Adrenal gland (tissue), 12 donors: ENCODE measurements around the gene RASSF1. TPM values are rescaled to one million over a fixed set of nuclear protein-coding genes. Genes with fewer than 3 reads are reported as not detected.
A peak's percentile ranks its signal among the peaks of the same experiment; 100 is the strongest.

ENCODE experiments used
- DNase-seq, 7 donors: peaks; one replicate each; pipeline ENCODE4 v3.0.0-alpha.2; 2019 to 2020
- H3K27ac ChIP-seq, 5 donors: fragments of 200-600 bp; sonication (generic) in 4 of 5; 1 replicate in 3 of 5; 2 replicates in 2 of 5; pipeline versions ENCODE4 v1.5.1 to v1.8.0; 2016 to 2020; ENCODE audit warnings: mild to moderate bottlenecking in 1 of 5
- H3K27me3 ChIP-seq: fragments of 200-600 bp; 2 replicates; pipeline ENCODE4 v1.8.0; 2021
- H3K36me3 ChIP-seq, 2 donors: fragments of 200-600 bp; replicated peaks in 1 of 2; 1 replicate in 1 of 2; 2 replicates in 1 of 2; pipeline versions ENCODE4 v1.5.1 to v1.8.0; 2018 to 2022
- H3K4me1 ChIP-seq, 2 donors: fragments of 200-600 bp; replicated peaks in 1 of 2; 1 replicate in 1 of 2; 2 replicates in 1 of 2; pipeline versions ENCODE4 v1.5.1 to v1.8.0; 2018 to 2021
- H3K4me3 ChIP-seq, 4 donors: fragments of 200-600 bp; sonication (generic) in 3 of 4; one replicate each; pipeline ENCODE4 v1.5.1; 2016 to 2018
- H3K9me3 ChIP-seq, 3 donors: fragments of 200-600 bp; sonication (generic) in 1 of 3; replicated peaks in 1 of 3; 1 replicate in 2 of 3; 2 replicates in 1 of 3; pipeline versions ENCODE4 v1.5.1 to v1.8.0; 2016 to 2021
- POLR2A ChIP-seq, 2 donors: fragments of 450-650 bp; IDR thresholded peaks; one replicate each; pipeline ENCODE4 v1.6.1; 2017; ENCODE audit warnings: antibody characterized with exemption in 2 of 2, mild to moderate bottlenecking in 2 of 2, moderate library complexity in 1 of 2
- WGBS, 4 donors: extraction: QIAGEN DNeasy Blood & Tissue Kit in 2 of 4; methylation state at CpG; one replicate each; pipeline versions ENCODE4 v1.1.5 to v1.1.7; 2013 to 2017; 5-methylcytosine and 5-hydroxymethylcytosine counted together
- intact Hi-C, 2 donors: fragments of 100-400 bp; cut with DNase I; formaldehyde crosslinking; loops; one replicate each; pipeline versions ENCODE4 v1.14.1 to v1.15.0; 2022 to 2023
- polyA plus RNA-seq, 3 donors: library from polyadenylated mRNA; stranded (reverse); fragments of 200-250 nt in 2 of 3; fragments of 350-450 nt in 1 of 3; fragmentation: Illumina TruSeq in 1 of 3; extraction: RNeasy Lipid Tissue Mini Kit (QIAGEN cat#74804) in 1 of 3; gene quantifications; one replicate each; pipeline ENCODE4 v1.2.3, GENCODE V29; 2013 to 2014
- total RNA-seq, 9 donors: library from RNA; depleted of rRNA in 4 of 9; stranded (reverse); fragments of >200 nt in 4 of 9; fragments of 120-200 nt in 1 of 9; fragmentation: NEBNext Ultra II Directional in 1 of 9; extraction: Animal tissue kit (Norgen Biotek cat#: 25700) in 1 of 9; gene quantifications; one replicate each; pipeline versions ENCODE4 v1.1.0 to v1.2.4, GENCODE V29; 2013 to 2023
- TF ChIP-seq, protein P1 (sequence below), 6 experiments: fragments of 450-650 bp in 4 of 6; fragments of 200-600 bp in 2 of 6; sonication (generic) in 1 of 6; IDR thresholded peaks; 1 replicate in 5 of 6; 2 replicates in 1 of 6; pipeline versions ENCODE4 v1.5.1 to v1.8.0; 2016 to 2021; ENCODE audit warnings: antibody characterized with exemption in 6 of 6, mild to moderate bottlenecking in 2 of 6, moderate library complexity in 1 of 6
- donor health status: healthy with polysubstance abuse.
- donor health status: Bipolar disorder and iron deficiency.
- donor health status: DM: yes; HTN: yes; CAD: no.
- donor health status: DM: no; HTN: no; CAD: no.
- donor health status: DM: no; HTN: no; CAD: no.
- donor health status: DM: yes; HTN: yes; CAD: no.

The RASSF1 gene
- total and polyA plus RNA-seq, 12 donors = 9.6 to 27.4 (median 14.7) TPM

GRCh38 chr3:50388016-50388719 lies 47.5 kb upstream of the RASSF1 start:
- intact Hi-C loops = no loop called here
- TF ChIP-seq POLR2A (IDR thresholded peaks at IDR 0.05) = no peak
- TF ChIP-seq, protein P1, sequence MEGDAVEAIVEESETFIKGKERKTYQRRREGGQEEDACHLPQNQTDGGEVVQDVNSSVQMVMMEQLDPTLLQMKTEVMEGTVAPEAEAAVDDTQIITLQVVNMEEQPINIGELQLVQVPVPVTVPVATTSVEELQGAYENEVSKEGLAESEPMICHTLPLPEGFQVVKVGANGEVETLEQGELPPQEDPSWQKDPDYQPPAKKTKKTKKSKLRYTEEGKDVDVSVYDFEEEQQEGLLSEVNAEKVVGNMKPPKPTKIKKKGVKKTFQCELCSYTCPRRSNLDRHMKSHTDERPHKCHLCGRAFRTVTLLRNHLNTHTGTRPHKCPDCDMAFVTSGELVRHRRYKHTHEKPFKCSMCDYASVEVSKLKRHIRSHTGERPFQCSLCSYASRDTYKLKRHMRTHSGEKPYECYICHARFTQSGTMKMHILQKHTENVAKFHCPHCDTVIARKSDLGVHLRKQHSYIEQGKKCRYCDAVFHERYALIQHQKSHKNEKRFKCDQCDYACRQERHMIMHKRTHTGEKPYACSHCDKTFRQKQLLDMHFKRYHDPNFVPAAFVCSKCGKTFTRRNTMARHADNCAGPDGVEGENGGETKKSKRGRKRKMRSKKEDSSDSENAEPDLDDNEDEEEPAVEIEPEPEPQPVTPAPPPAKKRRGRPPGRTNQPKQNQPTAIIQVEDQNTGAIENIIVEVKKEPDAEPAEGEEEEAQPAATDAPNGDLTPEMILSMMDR (IDR thresholded peaks at IDR 0.05) = no peak
- 79 to 86% (median 82%) methylated on average over 15 to 25 of the region's 25 CpGs for WGBS, 4 donors
- Histone ChIP-seq H3K4me1 (peaks cover 4 to 10% of the 10 kb centered on the region in 2 donors), H3K4me3 (no peak overlapping the region), H3K27ac (no peak overlapping the region), H3K9me3 (no peaks in the 10 kb centered on the region), H3K36me3 (no peaks in the 10 kb centered on the region), H3K27me3 (no peaks in the 10 kb centered on the region)
- no peak for DNase-seq

- peaks cover under 1 to 7% of the 10 kb centered on the region in 2 donors for H3K4me1 ChIP-seq
- WGBS, 4 donors = 69 to 81% (median 79%) methylated on average over 13 of the region's 13 CpGs
- H3K27ac ChIP-seq = no peak overlapping the region
- H3K27me3 ChIP-seq = no peaks in the 10 kb centered on the region
- no peak for DNase-seq
- no peaks in the 10 kb centered on the region for H3K36me3 ChIP-seq
- TF ChIP-seq, protein P1 (IDR thresholded peaks at IDR 0.05) = no peak
- no peak for TF ChIP-seq POLR2A (IDR thresholded peaks at IDR 0.05)
- no peak overlapping the region for H3K4me3 ChIP-seq
- intact Hi-C loops = no loop called here
- H3K9me3 ChIP-seq = no peaks in the 10 kb centered on the region
Observed at GRCh38 chr3:50385754-50386153, 45.1 kb upstream of the RASSF1 start.

GRCh38 chr3:50383750-50384149 lies 43.1 kb upstream of the RASSF1 start:
- intact Hi-C loops = no loop called here
- Histone ChIP-seq H3K4me1 (peaks cover 0 to 3% of the 10 kb centered on the region in 2 donors), H3K9me3 (no peaks in the 10 kb centered on the region), H3K4me3 (no peak overlapping the region), H3K27ac (no peak overlapping the region), H3K27me3 (no peaks in the 10 kb centered on the region), H3K36me3 (no peaks in the 10 kb centered on the region)
- 45 to 93% (median 87%) methylated on average over 2 to 6 of the region's 6 CpGs for WGBS, 4 donors
- TF ChIP-seq POLR2A (IDR thresholded peaks at IDR 0.05) = no peak
- TF ChIP-seq, protein P1 (IDR thresholded peaks at IDR 0.05) = no peak
- no peak for DNase-seq

DNA sequence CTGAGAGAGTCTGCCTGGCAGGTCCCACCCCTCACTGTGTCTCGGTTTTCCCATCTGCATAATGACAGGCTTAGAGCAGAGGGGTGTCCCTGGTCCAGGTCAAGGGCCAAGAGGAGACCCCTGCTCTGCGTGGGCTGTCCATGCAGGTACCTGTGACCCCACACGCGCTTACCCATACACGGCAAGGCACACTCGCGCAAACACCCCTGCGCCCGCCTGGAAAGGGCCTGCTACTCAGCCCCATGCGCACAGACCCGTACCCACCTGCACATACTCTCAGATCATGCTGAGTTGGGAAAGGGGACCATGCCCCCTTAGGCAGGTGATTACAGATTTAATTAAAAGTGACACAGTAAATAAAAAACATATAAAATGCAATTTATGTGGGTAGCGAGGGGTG lies 42.1 kb upstream of the RASSF1 start:
- no peak for DNase-seq
- H3K4me3 ChIP-seq = no peak overlapping the region
- TF ChIP-seq POLR2A (IDR thresholded peaks at IDR 0.05) = no peak
- no peaks in the 10 kb centered on the region for H3K9me3 ChIP-seq
- 85 to 91% (median 88%) methylated on average over 5 to 12 of the region's 12 CpGs for WGBS, 4 donors
- peaks cover 0 to 3% of the 10 kb centered on the region in 2 donors for H3K4me1 ChIP-seq
- H3K36me3 ChIP-seq = no peaks in the 10 kb centered on the region
- H3K27me3 ChIP-seq = no peaks in the 10 kb centered on the region
- intact Hi-C loops = no loop called here
- peak overlapping the region in 1 of 5 donors; percentile 49 for H3K27ac ChIP-seq

DNA sequence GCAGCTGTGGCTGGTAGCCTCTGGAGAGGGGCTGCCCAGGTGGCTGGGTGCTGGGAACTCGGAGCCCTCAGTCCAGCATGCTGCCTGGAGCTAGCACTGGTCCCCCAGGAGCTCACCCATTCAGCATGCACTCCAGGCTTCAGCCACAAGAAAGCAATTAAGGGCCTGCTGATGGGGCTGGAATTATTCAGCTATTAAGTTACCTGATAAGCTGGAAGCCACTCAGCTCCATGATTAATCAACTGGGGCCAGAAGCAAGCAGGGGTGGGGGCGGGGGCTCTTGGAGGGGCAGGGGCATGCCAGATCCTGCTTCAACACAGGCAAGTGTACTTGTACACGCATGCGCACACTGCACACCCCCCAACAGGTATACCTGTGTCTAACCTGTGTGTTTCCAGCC lies 40.7 kb upstream of the RASSF1 start:
- Histone ChIP-seq H3K27me3 (no peaks in the 10 kb centered on the region), H3K4me3 (no peak overlapping the region), H3K36me3 (no peaks in the 10 kb centered on the region), H3K27ac (no peak overlapping the region), H3K4me1 (peaks cover 0 to 3% of the 10 kb centered on the region in 2 donors), H3K9me3 (no peaks in the 10 kb centered on the region)
- 77 to 89% (median 86%) methylated on average over 3 to 4 of the region's 4 CpGs for WGBS, 4 donors
- intact Hi-C loops = no loop called here
- no peak for DNase-seq
- TF ChIP-seq, protein P1 (IDR thresholded peaks at IDR 0.05) = no peak
- TF ChIP-seq POLR2A (IDR thresholded peaks at IDR 0.05) = no peak
